GM23338 (cell line): ENCODE results near the gene C16orf74. TPM values are rescaled to one million over a fixed set of nuclear protein-coding genes. Genes with fewer than 3 reads are reported as not detected.

ENCODE experiments used
- ATAC-seq: fragments of 200-7000 bp; cut with Tn5 transposase; 3 replicates; pipeline ENCODE4 v1.9.1; 2020
- DNase-seq: peaks from one replicate; pipeline ENCODE4 v3.0.0-alpha.2; 2015; ENCODE audit warnings: low spot score
- H2AFZ ChIP-seq: fragments of 200-600 bp; sonication (generic); 2 replicates; pipeline ENCODE4 v1.8.0; 2016; ENCODE audit warnings: antibody characterized with exemption, mild to moderate bottlenecking, moderate library complexity
- H3F3A ChIP-seq: fragments of 200-600 bp; sonication (generic); replicated peaks from 2 replicates; pipeline ENCODE4 v1.8.0; 2017; ENCODE audit warnings: antibody characterized with exemption, mixed run types, low read depth
- H3K27ac ChIP-seq: fragments of 200-600 bp; sonication (generic); 2 replicates; pipeline ENCODE4 v1.6.1; 2016; ENCODE audit warnings: low read depth
- H3K27me3 ChIP-seq: fragments of 200-600 bp; sonication (generic); 2 replicates; pipeline ENCODE4 v1.8.0; 2016; ENCODE audit warnings: mild to moderate bottlenecking, mixed run types, moderate library complexity; ENCODE audit not compliant: insufficient read depth
- H3K36me3 ChIP-seq: fragments of 200-600 bp; sonication (generic); 2 replicates; pipeline ENCODE4 v1.8.0; 2016; ENCODE audit warnings: mild to moderate bottlenecking; ENCODE audit not compliant: insufficient read depth
- H3K4me1 ChIP-seq: fragments of 200-600 bp; sonication (generic); 2 replicates; pipeline ENCODE4 v1.8.0; 2016; ENCODE audit warnings: mild to moderate bottlenecking, moderate library complexity; ENCODE audit not compliant: insufficient read depth
- H3K4me2 ChIP-seq: fragments of 200-600 bp; sonication (generic); 2 replicates; pipeline ENCODE4 v1.7.1; 2017; ENCODE audit warnings: mixed run types
- H3K4me3 ChIP-seq: fragments of 200-600 bp; sonication (generic); 2 replicates; pipeline ENCODE4 v1.6.1; 2016; ENCODE audit warnings: mixed run types
- H3K79me2 ChIP-seq: fragments of 200-600 bp; sonication (generic); replicated peaks from 2 replicates; pipeline ENCODE4 v1.8.0; 2017; ENCODE audit warnings: mild to moderate bottlenecking; ENCODE audit not compliant: insufficient read depth
- H3K9me2 ChIP-seq: fragments of 200-600 bp; sonication (generic); 2 replicates; pipeline ENCODE4 v1.8.0; 2017; ENCODE audit not compliant: insufficient read depth
- H4K20me1 ChIP-seq: fragments of 200-600 bp; sonication (generic); replicated peaks from 2 replicates; pipeline ENCODE4 v1.8.0; 2017; ENCODE audit warnings: mild to moderate bottlenecking; ENCODE audit not compliant: insufficient read depth
- H3K27ac Mint-ChIP-seq: 2 replicates; pipeline ENCODE4 v1.8.0; 2020; ENCODE audit warnings: inconsistent platforms, mild to moderate bottlenecking, moderate library complexity, mixed read lengths
- H3K27me3 Mint-ChIP-seq: 3 replicates; pipeline ENCODE4 v1.8.0; 2022; ENCODE audit warnings: low read depth, mild to moderate bottlenecking, moderate library complexity, mixed read lengths, inconsistent platforms; ENCODE audit not compliant: insufficient read depth, poor library complexity
- H3K36me3 Mint-ChIP-seq: 3 replicates; pipeline ENCODE4 v1.8.0; 2021; ENCODE audit warnings: low read depth, mild to moderate bottlenecking, inconsistent platforms, moderate library complexity, mixed read lengths
- H3K4me1 Mint-ChIP-seq: 3 replicates; pipeline ENCODE4 v1.8.0; 2020; ENCODE audit warnings: mild to moderate bottlenecking, inconsistent platforms, mixed read lengths
- H3K4me3 Mint-ChIP-seq: 3 replicates; pipeline ENCODE4 v1.8.0; 2021; ENCODE audit warnings: moderate library complexity, mild to moderate bottlenecking, inconsistent platforms, mixed read lengths
- H3K9me3 Mint-ChIP-seq: 3 replicates; pipeline ENCODE4 v1.8.0; 2020; ENCODE audit warnings: moderate library complexity, mild to moderate bottlenecking, inconsistent platforms, mixed read lengths
- EZH2phosphoT487 ChIP-seq: fragments of 200-600 bp; sonication (generic); IDR thresholded peaks from one replicate; pipeline ENCODE4 v1.8.1; 2018; ENCODE audit warnings: antibody characterized with exemption; ENCODE audit not compliant: unreplicated experiment
- JUNB ChIP-seq: IDR thresholded peaks from one replicate; pipeline ENCODE4 v1.6.1; 2016; ENCODE audit warnings: antibody characterized with exemption; ENCODE audit not compliant: unreplicated experiment
- NANOG ChIP-seq: IDR thresholded peaks from 2 replicates; pipeline ENCODE4 v1.6.1; 2016; ENCODE audit warnings: antibody characterized with exemption, borderline replicate concordance
- REST ChIP-seq: IDR thresholded peaks from one replicate; pipeline ENCODE4 v1.6.1; 2018; ENCODE audit warnings: antibody characterized with exemption; ENCODE audit not compliant: unreplicated experiment
- STAT1 ChIP-seq: IDR thresholded peaks from one replicate; pipeline ENCODE4 v1.6.1; 2016; ENCODE audit warnings: antibody characterized with exemption; ENCODE audit not compliant: unreplicated experiment
- ZNF114 ChIP-seq: fragments of 250-450 bp; sonication (Bioruptor Pico); IDR thresholded peaks from 2 replicates; pipeline ENCODE4 v1.5.0; 2020; ENCODE audit warnings: mild to moderate bottlenecking, moderate library complexity
- ZNF331 ChIP-seq: fragments of 250-450 bp; sonication (Bioruptor Pico); IDR thresholded peaks from 2 replicates; pipeline ENCODE4 v1.5.0; 2020; ENCODE audit warnings: low read depth, mild to moderate bottlenecking, moderate library complexity
- ZNF462 ChIP-seq: fragments of 250-450 bp; sonication (Bioruptor Pico); IDR thresholded peaks from 2 replicates; pipeline ENCODE4 v1.5.0; 2020; ENCODE audit warnings: mild to moderate bottlenecking, moderate library complexity
- polyA plus RNA-seq: library from polyadenylated mRNA; unstranded; fragments of >200 nt; fragmentation: Nextera tagmentation; extraction: Ambion mirVana; gene quantifications from 2 replicates; pipeline ENCODE4 v1.2.1, GENCODE V29; 2016
- total RNA-seq: library from RNA; depleted of rRNA; stranded (reverse); fragments of >200 nt; shearing (Covaris generic); gene quantifications from 2 replicates; pipeline ENCODE4 v1.2.3, GENCODE V29; 2014
- TF ChIP-seq, protein P1 (sequence below): IDR thresholded peaks from 2 replicates; pipeline ENCODE4 v1.6.1; 2016; ENCODE audit warnings: antibody characterized with exemption

The C16orf74 gene
- total and polyA plus RNA-seq, 2 experiments from 2014 or later: 12.1 to 19.1 TPM

- TF ChIP-seq ZNF462 (CRISPR knock-in tag) (no peak), STAT1 (no peak), ZNF331 (CRISPR knock-in tag) (no peak), EZH2phosphoT487 (no peak)
- TF ChIP-seq, protein P1, sequence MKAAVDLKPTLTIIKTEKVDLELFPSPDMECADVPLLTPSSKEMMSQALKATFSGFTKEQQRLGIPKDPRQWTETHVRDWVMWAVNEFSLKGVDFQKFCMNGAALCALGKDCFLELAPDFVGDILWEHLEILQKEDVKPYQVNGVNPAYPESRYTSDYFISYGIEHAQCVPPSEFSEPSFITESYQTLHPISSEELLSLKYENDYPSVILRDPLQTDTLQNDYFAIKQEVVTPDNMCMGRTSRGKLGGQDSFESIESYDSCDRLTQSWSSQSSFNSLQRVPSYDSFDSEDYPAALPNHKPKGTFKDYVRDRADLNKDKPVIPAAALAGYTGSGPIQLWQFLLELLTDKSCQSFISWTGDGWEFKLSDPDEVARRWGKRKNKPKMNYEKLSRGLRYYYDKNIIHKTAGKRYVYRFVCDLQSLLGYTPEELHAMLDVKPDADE: no peak
These were observed 26.6 kb downstream of the C16orf74 start (continued) for GRCh38 chr16:85724126-85724879.

GRCh38 chr16:85722128-85722893 lies 28.6 kb downstream of the C16orf74 start:
- Histone ChIP-seq H3F3A (peaks cover 5% of the 10 kb centered on the region), H2AFZ (no peak overlapping the region), H3K9me2 (no peaks in the 10 kb centered on the region), H3K4me2 (no peak overlapping the region), H3K27ac (no peak overlapping the region), H4K20me1 (0 out of 2 replicates have a peak, but pooled peaks cover 4% of the 10 kb centered on the region), H3K4me3 (no peak overlapping the region), H3K79me2 (no peaks in the 10 kb centered on the region), H3K4me1 (no peaks in the 10 kb centered on the region), H3K36me3 (no peaks in the 10 kb centered on the region), H3K27me3 (no peaks in the 10 kb centered on the region)
- no peaks in the 10 kb centered on the region for H3K4me1 Mint-ChIP-seq
- ATAC-seq (no peak), DNase-seq (no peak)
- no peaks in the 10 kb centered on the region for H3K9me3 Mint-ChIP-seq
- H3K4me3 Mint-ChIP-seq: no peak overlapping the region
- no peaks in the 10 kb centered on the region for H3K36me3 Mint-ChIP-seq
- H3K27me3 Mint-ChIP-seq: peaks cover 6% of the 10 kb centered on the region
- H3K27ac Mint-ChIP-seq: no peak overlapping the region
- TF ChIP-seq REST (no peak), ZNF114 (no peak), ZNF331 (CRISPR knock-in tag) (no peak), NANOG (no peak), JUNB (no peak)
- TF ChIP-seq, protein P1: no peak
